Lower lobe of right lung (tissue), 2 donors: ENCODE data around the gene TMSB4X. TPM values are rescaled to one million over a fixed set of nuclear protein-coding genes. Genes with fewer than 3 reads are reported as not detected.
"Not testable (repeated sequence)": the region's sequence is repeated elsewhere in the genome, so short reads cannot be mapped to it uniquely, and the experiment has no call there.

Experiments
- ATAC-seq, 2 donors: fragments of 200-7000 bp; cut with Tn5 transposase; one replicate each; pipeline ENCODE4 v1.9.1; 2020 to 2022; ENCODE audit warnings: mild to moderate bottlenecking in 2 of 2, moderate library complexity in 2 of 2
- DNase-seq: peaks from one replicate; pipeline ENCODE4 v3.0.0-alpha.2; 2020
- H3K27ac ChIP-seq: fragments of 200-600 bp; one replicate; pipeline ENCODE4 v1.8.0; 2022
- H3K27me3 ChIP-seq: fragments of 200-600 bp; one replicate; pipeline ENCODE4 v1.8.0; 2022; ENCODE audit warnings: low read depth
- H3K36me3 ChIP-seq: fragments of 200-600 bp; one replicate; pipeline ENCODE4 v1.8.0; 2022; ENCODE audit warnings: mild to moderate bottlenecking
- H3K4me1 ChIP-seq: fragments of 200-600 bp; one replicate; pipeline ENCODE4 v1.8.0; 2022
- H3K4me3 ChIP-seq: fragments of 200-600 bp; one replicate; pipeline ENCODE4 v1.8.0; 2022; ENCODE audit warnings: mild to moderate bottlenecking
- H3K9me3 ChIP-seq: fragments of 200-600 bp; one replicate; pipeline ENCODE4 v1.8.0; 2022
- CTCF ChIP-seq: fragments of 200-600 bp; IDR thresholded peaks from one replicate; pipeline ENCODE4 v1.8.0; 2022; ENCODE audit warnings: antibody characterized with exemption, mild to moderate bottlenecking
- intact Hi-C: fragments of 100-400 bp; cut with DNase I; formaldehyde crosslinking; loops from one replicate; pipeline ENCODE4 v1.11.0; 2022
- total RNA-seq: library from RNA; stranded (reverse); fragmentation: NEBNext Ultra II Directional; extraction: Animal tissue kit (Norgen Biotek cat#: 25700); gene quantifications from one replicate; pipeline ENCODE4 v1.2.1, GENCODE V29; 2021
- donor health status: DM: no; HTN: yes; CAD: no; lungs with severe emphysema.

Gene TMSB4X
- total RNA-seq, 1 donor from 2014 or later: 4,922 TPM

- H3K27ac ChIP-seq: peak overlapping the region; percentile 64
- H3K4me1 ChIP-seq: no peaks in the 10 kb centered on the region
- no peak overlapping the region for H3K4me3 ChIP-seq
- H3K36me3 ChIP-seq: peaks cover 6% of the 10 kb centered on the region
- H3K9me3 ChIP-seq: no peaks in the 10 kb centered on the region
- no peak for ATAC-seq
- intact Hi-C loops: no loop called here
- DNase-seq: no peak
- H3K27me3 ChIP-seq: no peaks in the 10 kb centered on the region
- TF ChIP-seq CTCF: no peak
Observed at GRCh38 chrX:12979616-12980015, 4.7 kb downstream of the TMSB4X start.

DNA sequence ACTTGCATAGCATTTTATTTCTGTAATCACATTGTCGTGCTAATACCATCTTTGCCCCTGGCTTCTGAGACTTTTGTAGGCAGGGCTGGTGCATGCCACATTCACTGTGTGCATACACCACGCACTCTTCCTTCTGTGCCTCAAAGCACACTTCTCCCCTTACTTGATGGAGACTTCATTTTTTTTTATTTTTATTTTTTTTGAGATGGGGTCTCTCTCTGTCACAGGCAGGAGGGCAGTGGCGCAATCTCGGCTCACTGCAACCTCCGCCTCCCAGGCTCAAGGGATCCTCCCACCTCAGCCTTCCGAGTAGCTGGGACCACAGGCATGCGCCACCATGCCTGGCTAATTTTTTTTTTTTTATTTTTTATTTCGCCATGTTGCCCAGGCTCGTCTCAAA, 5.1 kb downstream of the TMSB4X start:
- H3K36me3 ChIP-seq, H3K9me3 ChIP-seq, DNase-seq, H3K4me3 ChIP-seq, H3K27me3 ChIP-seq, H3K4me1 ChIP-seq, ATAC-seq, intact Hi-C loops: not testable (repeated sequence)
- H3K27ac ChIP-seq: peak overlapping the region; percentile 64

DNA sequence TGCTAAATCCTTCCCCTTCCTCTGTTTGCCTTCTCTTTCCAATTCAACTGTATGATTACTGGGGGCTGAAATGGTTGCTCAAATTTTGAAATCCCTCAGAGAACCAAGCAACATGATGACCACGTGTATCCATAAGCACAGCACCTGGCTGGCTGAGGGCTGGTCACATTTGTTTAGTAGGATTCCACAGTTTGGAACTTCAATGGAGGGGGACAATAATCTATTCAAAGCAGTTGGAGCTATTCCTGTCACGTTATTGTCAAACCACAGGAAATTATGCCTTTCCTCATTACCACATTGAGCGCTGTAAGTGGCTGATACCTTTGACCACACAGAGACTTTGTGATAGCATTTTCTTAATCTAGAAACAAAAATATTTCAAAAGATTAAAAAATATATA, 7.0 kb downstream of the TMSB4X start:
- ATAC-seq (no peak), DNase-seq (no peak)
- Histone ChIP-seq H3K4me3 (no peak overlapping the region), H3K9me3 (no peaks in the 10 kb centered on the region), H3K27me3 (no peaks in the 10 kb centered on the region), H3K27ac (no peak overlapping the region), H3K4me1 (no peaks in the 10 kb centered on the region), H3K36me3 (peaks cover 6% of the 10 kb centered on the region)
- intact Hi-C loops: no loop called here
- TF ChIP-seq CTCF: no peak

DNA sequence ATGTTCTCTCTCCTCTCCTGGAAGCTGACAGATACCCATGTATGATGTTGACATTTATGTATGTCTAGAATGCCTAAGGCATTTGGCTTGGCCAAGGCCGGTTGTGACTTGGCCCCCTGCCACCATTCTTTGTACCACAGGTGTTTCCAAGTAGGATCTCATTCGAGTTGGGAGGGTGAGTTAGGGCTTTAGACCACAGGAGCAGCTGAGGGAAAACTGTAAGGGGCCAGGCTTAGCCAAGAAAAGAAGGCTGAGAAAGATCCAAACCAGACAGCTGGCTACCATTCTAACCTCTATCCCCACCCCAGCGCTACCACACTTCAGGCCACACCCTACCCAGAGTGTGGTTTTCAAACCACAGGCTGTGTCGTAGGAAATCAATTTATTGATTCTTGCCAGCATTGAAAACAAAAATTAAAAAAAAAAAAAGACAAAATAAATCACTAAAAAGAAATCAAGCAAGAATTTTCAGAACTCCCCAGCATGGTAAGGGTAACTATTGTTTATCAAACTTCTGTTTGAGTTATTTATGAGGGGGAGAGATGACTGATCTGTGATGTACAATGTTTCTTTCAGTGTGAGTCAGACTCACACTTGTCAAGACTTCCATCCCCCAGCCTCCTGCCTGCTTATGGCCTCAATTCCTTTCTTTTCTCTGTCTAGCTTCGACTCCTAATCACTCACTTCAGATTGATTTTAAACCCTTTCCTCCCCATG, 9.9 kb downstream of the TMSB4X start:
- no peak for TF ChIP-seq CTCF
- Histone ChIP-seq H3K4me1 (peaks cover 9% of the 10 kb centered on the region), H3K36me3 (no peaks in the 10 kb centered on the region), H3K9me3 (no peaks in the 10 kb centered on the region), H3K4me3 (no peak overlapping the region), H3K27me3 (no peaks in the 10 kb centered on the region), H3K27ac (no peak overlapping the region)
- ATAC-seq: no peak
- intact Hi-C loops: no loop called here
- no peak for DNase-seq

- no peak overlapping the region for H3K27ac ChIP-seq
- no peaks in the 10 kb centered on the region for H3K9me3 ChIP-seq
- no peak for TF ChIP-seq CTCF
- H3K27me3 ChIP-seq: no peaks in the 10 kb centered on the region
- H3K36me3 ChIP-seq: no peaks in the 10 kb centered on the region
- H3K4me1 ChIP-seq: peaks cover 9% of the 10 kb centered on the region
- no peak for DNase-seq
- no peak overlapping the region for H3K4me3 ChIP-seq
- intact Hi-C loops: no loop called here
- ATAC-seq: no peak
Observed at GRCh38 chrX:12985331-12985730, 10.4 kb downstream of the TMSB4X start.

- H3K27ac ChIP-seq: no peak overlapping the region
- H3K36me3 ChIP-seq: no peaks in the 10 kb centered on the region
- H3K4me1 ChIP-seq: peaks cover 9% of the 10 kb centered on the region
- intact Hi-C loops: no loop called here
- H3K4me3 ChIP-seq: no peak overlapping the region
- no peak for TF ChIP-seq CTCF
- ATAC-seq (no peak), DNase-seq (no peak)
- H3K27me3 ChIP-seq: no peaks in the 10 kb centered on the region
- no peaks in the 10 kb centered on the region for H3K9me3 ChIP-seq
Observed at GRCh38 chrX:12986164-12986779, 11.4 kb downstream of the TMSB4X start.
